GM12872 (cell line): Measurements from ENCODE around the gene TEX14.
A peak's percentile ranks its signal among the peaks of the same experiment; 100 is the strongest.

Source experiments
- CTCF ChIP-seq: IDR thresholded peaks from 3 replicates; pipeline ENCODE4 v1.5.1; 2011; ENCODE audit warnings: low read depth, mild to moderate bottlenecking, low read length, moderate library complexity; ENCODE audit not compliant: insufficient read depth

TEX14 gene

GRCh38 chr17:58605986-58606385 is 85.9 kb downstream of the TEX14 start:
- TF ChIP-seq CTCF = no peak

GRCh38 chr17:58605470-58605869 is 86.4 kb downstream of the TEX14 start:
- TF ChIP-seq CTCF = no peak

- TF ChIP-seq CTCF = no peak
Observed at GRCh38 chr17:58601976-58602375, 89.9 kb downstream of the TEX14 start.

- no peak for TF ChIP-seq CTCF
Observed at GRCh38 chr17:58597371-58597770, 94.5 kb downstream of the TEX14 start.

GRCh38 chr17:58595194-58595792 is 96.6 kb downstream of the TEX14 start:
- TF ChIP-seq CTCF = 0 out of 3 replicates have a peak, but pooled peaks have one; percentile 24

- TF ChIP-seq CTCF = no peak
Observed at GRCh38 chr17:58593123-58593522, 98.7 kb downstream of the TEX14 start.

GRCh38 chr17:58591455-58591854 is 100.4 kb downstream of the TEX14 start:
- no peak; the same call in 2 of the 3 replicates for TF ChIP-seq CTCF
